Measurements from ENCODE around the gene DVL1. TPM values are rescaled to one million over a fixed set of nuclear protein-coding genes. Genes with fewer than 3 reads are reported as not detected.

Gene DVL1
- total and polyA plus RNA-seq, 7 donors: 25.8 to 85.0 (median 58.9) TPM

DNA sequence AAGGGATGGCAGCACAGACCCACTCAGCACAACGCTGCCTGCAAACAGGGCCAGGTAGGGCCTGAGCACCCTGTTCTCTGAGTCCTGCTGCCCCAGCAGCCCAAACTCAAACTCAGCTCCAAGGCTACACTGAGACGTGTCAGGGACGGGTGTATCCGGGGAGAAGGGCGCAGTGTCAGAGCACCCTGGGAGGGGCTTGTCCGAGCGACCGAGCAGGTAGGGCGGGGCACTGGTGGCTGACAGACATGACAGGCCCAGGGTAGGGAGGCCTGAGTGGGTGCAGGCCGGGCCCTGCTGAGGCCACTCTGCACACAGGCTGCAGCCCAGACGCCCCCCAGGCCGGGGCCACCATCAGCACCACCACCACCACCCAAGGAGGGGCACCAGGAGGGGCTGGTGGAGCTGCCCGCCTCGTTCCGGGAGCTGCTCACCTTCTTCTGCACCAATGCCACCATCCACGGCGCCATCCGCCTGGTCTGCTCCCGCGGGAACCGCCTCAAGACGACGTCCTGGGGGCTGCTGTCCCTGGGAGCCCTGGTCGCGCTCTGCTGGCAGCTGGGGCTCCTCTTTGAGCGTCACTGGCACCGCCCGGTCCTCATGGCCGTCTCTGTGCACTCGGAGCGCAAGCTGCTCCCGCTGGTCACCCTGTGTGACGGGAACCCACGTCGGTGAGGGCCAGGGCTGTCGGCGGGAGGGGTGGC lies 63.5 kb downstream of the DVL1 start:
- intact Hi-C loops (cut with DNase I): no loop called here
- H3K36me3 ChIP-seq: no peaks in the 10 kb centered on the region

More for the DNA sequence above, 63.5 kb downstream of the DVL1 start:
- DNase-seq: no peak
- WGBS, 2 donors: 22 to 68% methylated on average over 37 of the region's 37 CpGs
- peaks cover 15 to 34% (median 32%) of the 10 kb centered on the region in 3 donors for H3K27me3 ChIP-seq
- no peak for TF ChIP-seq CTCF (IDR thresholded peaks at IDR 0.05)
- TF ChIP-seq EP300 (IDR thresholded peaks at IDR 0.05): no peak
- TF ChIP-seq POLR2A (IDR thresholded peaks at IDR 0.05): no peak
- no peak for TF ChIP-seq POLR2AphosphoS5 (IDR thresholded peaks at IDR 0.05)
- H3K4me1 ChIP-seq: no peaks in the 10 kb centered on the region
- H3K9me3 ChIP-seq: no peaks in the 10 kb centered on the region
- H3K4me3 ChIP-seq: no peak overlapping the region
- no peak overlapping the region for H3K27ac ChIP-seq

Small RNA genes within 50 kb of the gene (small RNA-seq; reads per million reads assigned to genes)
- 0 to 0.11 (median 0.06) reads per million in 3 donors for gene MIR6726

Other genes with a start within 250 kb of the DVL1 start
- gene C1orf159, start 233.3 kb downstream of the DVL1 start, total RNA-seq: 10 to 100 TPM in 2 of 4 donors, 1 to 10 TPM in 2; 7.9 to 13.8 (median 10.4) TPM
- 10 to 100 TPM in 1 of 3 donors, 1 to 10 TPM in 2; 6.6 to 25.3 (median 6.9) TPM for gene C1orf159, start 233.3 kb downstream of the DVL1 start, polyA plus RNA-seq
- gene TTLL10, start 175.5 kb downstream of the DVL1 start, total RNA-seq: not detected
- under 1 TPM; 0.46 to 0.70 (median 0.60) TPM for gene TTLL10, start 175.5 kb downstream of the DVL1 start, polyA plus RNA-seq
- under 1 TPM in 1 of 4 donors, not detected in 3; 0.71 TPM for gene TNFRSF18, start 142.8 kb downstream of the DVL1 start, total RNA-seq
- gene TNFRSF18, start 142.8 kb downstream of the DVL1 start, polyA plus RNA-seq: 1 to 10 TPM in 2 of 3 donors, not detected in 1; 1.2 to 3.9 TPM
- 1 to 10 TPM in 1 of 4 donors, under 1 TPM in 1, not detected in 2; 0.95 to 1.8 TPM for gene TNFRSF4, start 135.3 kb downstream of the DVL1 start, total RNA-seq
- gene TNFRSF4, start 135.3 kb downstream of the DVL1 start, polyA plus RNA-seq: 1 to 10 TPM; 1.2 to 8.6 (median 1.2) TPM
- gene SDF4, start 117.4 kb downstream of the DVL1 start, total RNA-seq: 10 to 100 TPM; 73.4 to 95.6 (median 81.9) TPM
- 100 to 1,000 TPM in 1 of 3 donors, 10 to 100 TPM in 2; 33.0 to 181 (median 40.2) TPM for gene SDF4, start 117.4 kb downstream of the DVL1 start, polyA plus RNA-seq
- 10 to 100 TPM in 2 of 4 donors, 1 to 10 TPM in 2; 8.6 to 12.5 (median 10.3) TPM for gene B3GALT6, start 117.2 kb downstream of the DVL1 start, total RNA-seq
- gene B3GALT6, start 117.2 kb downstream of the DVL1 start, polyA plus RNA-seq: 1 to 10 TPM; 1.8 to 9.6 (median 2.5) TPM
- gene C1QTNF12, start 102.7 kb downstream of the DVL1 start, total RNA-seq: 1 to 10 TPM in 2 of 4 donors, not detected in 2; 1.9 to 5.7 TPM
- gene C1QTNF12, start 102.7 kb downstream of the DVL1 start, polyA plus RNA-seq: 10 to 100 TPM; 17.6 to 28.7 (median 23.4) TPM
- gene UBE2J2, start 75.6 kb downstream of the DVL1 start, total RNA-seq: 10 to 100 TPM; 33.1 to 44.3 (median 34.0) TPM
- gene UBE2J2, start 75.6 kb downstream of the DVL1 start, polyA plus RNA-seq: 10 to 100 TPM; 32.4 to 63.6 (median 54.6) TPM
- 1 to 10 TPM; 1.2 to 5.0 (median 3.2) TPM for gene SCNN1D, start 69.0 kb downstream of the DVL1 start, total RNA-seq
- gene SCNN1D, start 69.0 kb downstream of the DVL1 start, polyA plus RNA-seq: 1 to 10 TPM in 1 of 3 donors, under 1 TPM in 1, not detected in 1; under 0.01 to 3.2 TPM
- gene ACAP3, start 41.5 kb downstream of the DVL1 start, total RNA-seq: 10 to 100 TPM; 21.4 to 57.1 (median 33.4) TPM
- 10 to 100 TPM in 1 of 3 donors, 1 to 10 TPM in 2; 7.2 to 41.8 (median 8.3) TPM for gene ACAP3, start 41.5 kb downstream of the DVL1 start, polyA plus RNA-seq
- gene PUSL1, start 40.8 kb downstream of the DVL1 start, total RNA-seq: 10 to 100 TPM; 15.7 to 24.0 (median 20.4) TPM
- 10 to 100 TPM; 12.6 to 22.3 (median 12.7) TPM for gene PUSL1, start 40.8 kb downstream of the DVL1 start, polyA plus RNA-seq
- gene INTS11, start 24.8 kb downstream of the DVL1 start, total RNA-seq: 100 to 1,000 TPM in 1 of 4 donors, 10 to 100 TPM in 3; 83.8 to 135 (median 93.4) TPM
- gene INTS11, start 24.8 kb downstream of the DVL1 start, polyA plus RNA-seq: 100 to 1,000 TPM in 1 of 3 donors, 10 to 100 TPM in 2; 58.3 to 117 (median 62.7) TPM
- gene CPTP, start 24.6 kb downstream of the DVL1 start, total RNA-seq: 10 to 100 TPM in 2 of 4 donors, 1 to 10 TPM in 2; 8.4 to 21.6 (median 10.5) TPM
- gene CPTP, start 24.6 kb downstream of the DVL1 start, polyA plus RNA-seq: 10 to 100 TPM; 41.4 to 57.1 (median 42.0) TPM
- not detected for gene TAS1R3, start 18.1 kb downstream of the DVL1 start, total RNA-seq
- under 1 TPM in 2 of 3 donors, not detected in 1; 0.60 to 0.64 TPM for gene TAS1R3, start 18.1 kb downstream of the DVL1 start, polyA plus RNA-seq
- 100 to 1,000 TPM in 3 of 4 donors, 10 to 100 TPM in 1; 78.8 to 234 (median 114) TPM for gene MXRA8, start 9.1 kb upstream of the DVL1 start, total RNA-seq
- gene MXRA8, start 9.1 kb upstream of the DVL1 start, polyA plus RNA-seq: 10 to 100 TPM in 2 of 3 donors, 1 to 10 TPM in 1; 2.8 to 26.2 (median 22.2) TPM
- 100 to 1,000 TPM in 3 of 4 donors, 10 to 100 TPM in 1; 89.3 to 143 (median 124) TPM for gene AURKAIP1, start 25.8 kb upstream of the DVL1 start, total RNA-seq
- 100 to 1,000 TPM; 263 to 288 (median 271) TPM for gene AURKAIP1, start 25.8 kb upstream of the DVL1 start, polyA plus RNA-seq
- 100 to 1,000 TPM; 139 to 375 (median 173) TPM for gene CCNL2, start 49.9 kb upstream of the DVL1 start, total RNA-seq
- gene CCNL2, start 49.9 kb upstream of the DVL1 start, polyA plus RNA-seq: 10 to 100 TPM; 15.0 to 99.6 (median 16.2) TPM
- 100 to 1,000 TPM; 133 to 235 (median 206) TPM for gene MRPL20, start 57.9 kb upstream of the DVL1 start, total RNA-seq
- gene MRPL20, start 57.9 kb upstream of the DVL1 start, polyA plus RNA-seq: 100 to 1,000 TPM; 155 to 216 (median 171) TPM
- gene ANKRD65, start 71.9 kb upstream of the DVL1 start, total RNA-seq: 10 to 100 TPM; 10.0 to 23.0 (median 15.8) TPM
- 1 to 10 TPM in 2 of 3 donors, under 1 TPM in 1; 0.69 to 5.4 (median 3.8) TPM for gene ANKRD65, start 71.9 kb upstream of the DVL1 start, polyA plus RNA-seq
- gene VWA1, start 86.3 kb upstream of the DVL1 start, total RNA-seq: 100 to 1,000 TPM in 1 of 4 donors, 10 to 100 TPM in 3; 47.1 to 107 (median 71.1) TPM
- 10 to 100 TPM in 1 of 3 donors, 1 to 10 TPM in 2; 2.4 to 44.2 (median 3.7) TPM for gene VWA1, start 86.3 kb upstream of the DVL1 start, polyA plus RNA-seq
- gene ATAD3C, start 100.3 kb upstream of the DVL1 start, total RNA-seq: under 1 TPM; 0.16 to 0.55 (median 0.45) TPM
- 1 to 10 TPM in 1 of 3 donors, under 1 TPM in 1, not detected in 1; under 0.01 to 1.5 TPM for gene ATAD3C, start 100.3 kb upstream of the DVL1 start, polyA plus RNA-seq
- 10 to 100 TPM; 11.1 to 47.1 (median 13.1) TPM for gene ATAD3B, start 122.3 kb upstream of the DVL1 start, total RNA-seq
- 10 to 100 TPM in 1 of 3 donors, 1 to 10 TPM in 2; 4.8 to 49.4 (median 5.3) TPM for gene ATAD3B, start 122.3 kb upstream of the DVL1 start, polyA plus RNA-seq
- 10 to 100 TPM in 3 of 4 donors, 1 to 10 TPM in 1; 8.6 to 14.7 (median 12.1) TPM for gene ATAD3A, start 162.7 kb upstream of the DVL1 start, total RNA-seq
- gene ATAD3A, start 162.7 kb upstream of the DVL1 start, polyA plus RNA-seq: 10 to 100 TPM; 12.6 to 40.4 (median 13.6) TPM
- gene TMEM240, start 191.2 kb upstream of the DVL1 start, total RNA-seq: 10 to 100 TPM; 15.3 to 35.2 (median 17.6) TPM
- gene TMEM240, start 191.2 kb upstream of the DVL1 start, polyA plus RNA-seq: 1 to 10 TPM in 2 of 3 donors, not detected in 1; 3.7 to 4.8 TPM
- 100 to 1,000 TPM in 3 of 4 donors, 10 to 100 TPM in 1; 98.9 to 119 (median 109) TPM for gene SSU72, start 225.4 kb upstream of the DVL1 start, total RNA-seq
- 100 to 1,000 TPM; 129 to 165 (median 150) TPM for gene SSU72, start 225.4 kb upstream of the DVL1 start, polyA plus RNA-seq

Measured in sigmoid colon (tissue), 7 donors.